HG03039 (cell line): ENCODE results near the gene MEAF6.

ENCODE experiments used
- ATAC-seq: cut with Tn5 transposase; IDR thresholded peaks from one replicate; pipeline ENCODE4 v1.9.1; 2021; ENCODE audit warnings: mild to moderate bottlenecking, moderate library complexity; ENCODE audit not compliant: unreplicated experiment

MEAF6 gene

GRCh38 chr1:37474697-37475379 lies 39.7 kb downstream of the MEAF6 start:
- ATAC-seq: peak; percentile 8

- ATAC-seq: peak; percentile 53
Observed at GRCh38 chr1:37474046-37474696, 40.4 kb downstream of the MEAF6 start, which contains the start of gene ZC3H12A. ZC3H12A (plus strand) TSS chr1:37474580; CDS start chr1:37475497, 917 bp downstream.

GRCh38 chr1:37473431-37474045 lies 41.0 kb downstream of the MEAF6 start:
- no peak for ATAC-seq

GRCh38 chr1:37472994-37473393 lies 41.6 kb downstream of the MEAF6 start:
- ATAC-seq: no peak

DNA sequence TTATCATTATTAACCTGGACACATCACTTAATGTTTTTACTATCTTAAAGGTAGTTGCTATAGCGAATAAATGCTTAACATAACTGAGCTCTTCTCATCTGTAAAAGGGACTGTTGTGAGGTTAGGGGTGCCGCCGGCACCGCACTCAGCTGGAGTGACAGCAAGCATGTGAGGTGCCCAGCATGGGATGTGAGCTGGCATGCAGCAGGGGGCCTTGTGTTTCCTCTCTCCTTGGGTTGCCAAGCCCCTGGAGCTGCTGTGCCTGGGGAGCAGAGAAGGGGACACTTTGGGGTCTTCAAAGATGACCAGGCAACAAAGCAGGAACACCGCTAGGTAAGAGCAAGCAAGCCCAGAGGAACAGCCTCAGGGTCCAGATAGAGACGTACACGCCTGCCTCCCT lies 42.3 kb downstream of the MEAF6 start:
- no peak for ATAC-seq

- no peak for ATAC-seq
Observed at GRCh38 chr1:37471345-37472231, 43.0 kb downstream of the MEAF6 start.

DNA sequence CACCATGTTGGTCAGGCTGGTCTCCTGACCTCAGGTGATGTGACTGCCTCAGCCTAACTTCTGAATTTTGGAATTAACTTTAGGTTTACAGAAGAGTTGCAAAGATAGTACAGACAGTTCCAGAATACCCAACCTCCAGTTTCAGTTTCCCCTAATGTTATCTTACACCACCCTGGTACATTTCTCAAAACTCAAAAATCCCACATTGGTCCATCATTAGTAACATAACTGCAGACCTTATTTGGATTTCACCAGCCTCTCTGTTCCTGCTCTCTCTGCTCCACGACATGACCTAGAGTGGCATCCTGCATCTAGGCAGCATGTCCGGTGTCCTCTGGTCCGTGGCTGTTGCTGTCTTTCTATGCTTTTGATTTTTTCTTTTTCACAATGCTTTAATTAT lies 45.2 kb downstream of the MEAF6 start:
- ATAC-seq: no peak

DNA sequence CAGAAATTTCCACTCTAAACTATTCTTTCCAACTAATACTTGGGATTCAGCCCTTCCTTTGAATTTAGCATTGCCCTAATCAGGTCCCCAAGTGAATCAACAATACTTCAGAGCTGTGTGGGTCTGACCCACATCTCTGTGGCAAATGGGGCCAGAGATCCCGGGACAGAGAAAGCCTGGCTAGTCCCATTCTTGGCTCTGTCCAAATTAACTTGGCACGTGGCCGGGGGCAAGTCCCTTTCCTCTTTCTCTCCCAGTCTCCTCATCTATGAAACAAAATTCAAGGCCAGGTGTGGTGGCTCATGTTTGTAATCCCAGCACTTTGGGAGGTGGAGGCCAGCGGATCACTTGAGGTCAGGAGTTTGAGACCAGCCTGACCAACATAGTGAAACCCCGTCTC lies 46.5 kb downstream of the MEAF6 start:
- no peak for ATAC-seq

- no peak for ATAC-seq
Observed at GRCh38 chr1:37465593-37466517, 48.7 kb downstream of the MEAF6 start.

DNA sequence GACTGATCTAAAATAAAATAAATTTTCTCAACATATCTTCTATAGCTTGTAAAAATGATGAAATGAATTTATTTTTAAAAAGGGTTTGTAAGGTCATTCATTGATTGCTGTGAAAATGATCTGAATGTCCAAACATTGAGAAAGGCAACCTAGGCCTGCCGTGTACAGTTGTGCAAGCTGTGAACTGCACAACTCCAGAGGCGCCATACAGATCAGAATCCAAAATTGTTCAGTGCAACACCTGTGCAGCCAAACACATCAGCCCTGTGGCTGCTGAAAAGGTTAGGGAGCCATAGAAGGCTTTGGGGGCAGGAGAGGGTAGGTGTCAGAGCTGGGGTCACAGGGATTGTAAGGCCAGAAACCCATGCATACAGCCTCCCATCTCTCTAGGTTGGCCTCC lies 50.1 kb downstream of the MEAF6 start:
- ATAC-seq: no peak

GRCh38 chr1:37461698-37462436 lies 52.7 kb downstream of the MEAF6 start:
- no peak for ATAC-seq

- ATAC-seq: no peak
Observed at GRCh38 chr1:37458551-37458950, 56.0 kb downstream of the MEAF6 start.

DNA sequence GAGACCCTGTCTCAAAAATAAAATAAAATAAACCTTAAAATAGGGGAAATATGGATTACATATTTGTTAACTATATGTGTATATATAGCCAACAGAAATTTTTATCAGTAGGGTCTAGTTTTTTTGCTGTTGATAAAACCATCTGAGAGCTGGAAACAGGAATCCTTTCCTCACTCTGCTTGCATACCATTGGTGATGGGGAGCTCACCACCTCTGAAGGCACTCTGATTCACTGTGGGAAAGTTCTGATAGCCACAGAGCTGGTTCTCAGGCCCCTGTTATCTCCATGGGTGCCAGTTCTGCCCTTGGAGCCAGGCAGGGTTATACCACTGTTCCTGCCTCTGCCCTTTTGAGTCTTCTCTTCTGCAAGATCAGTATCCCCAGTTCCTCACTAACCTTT lies 58.0 kb downstream of the MEAF6 start:
- no peak for ATAC-seq

- ATAC-seq: no peak
Observed at GRCh38 chr1:37455516-37455915, 59.0 kb downstream of the MEAF6 start.

DNA sequence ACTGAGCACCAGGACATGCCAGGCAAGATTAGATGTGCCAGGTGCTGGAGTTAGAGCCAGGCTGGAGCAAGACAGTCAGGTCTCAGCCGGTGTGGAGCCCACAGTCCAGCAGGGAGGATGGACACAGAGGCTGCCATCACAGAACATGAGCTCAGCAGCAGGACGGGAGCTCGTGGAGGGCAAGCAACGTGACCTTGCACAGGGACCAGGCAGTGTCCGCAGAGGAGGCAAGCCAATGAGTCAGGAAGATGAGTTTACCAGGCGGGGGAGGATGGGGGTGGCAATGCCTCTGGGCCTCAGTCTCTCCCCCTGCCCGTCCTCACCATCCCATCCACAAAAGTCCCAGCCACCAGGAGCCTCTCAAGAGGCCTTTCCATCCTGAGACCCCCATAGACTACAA lies 60.9 kb downstream of the MEAF6 start:
- no peak for ATAC-seq

- ATAC-seq: no peak
Observed at GRCh38 chr1:37452416-37452815, 62.1 kb downstream of the MEAF6 start.

- no peak for ATAC-seq
Observed at GRCh38 chr1:37449936-37450335, 64.6 kb downstream of the MEAF6 start.

DNA sequence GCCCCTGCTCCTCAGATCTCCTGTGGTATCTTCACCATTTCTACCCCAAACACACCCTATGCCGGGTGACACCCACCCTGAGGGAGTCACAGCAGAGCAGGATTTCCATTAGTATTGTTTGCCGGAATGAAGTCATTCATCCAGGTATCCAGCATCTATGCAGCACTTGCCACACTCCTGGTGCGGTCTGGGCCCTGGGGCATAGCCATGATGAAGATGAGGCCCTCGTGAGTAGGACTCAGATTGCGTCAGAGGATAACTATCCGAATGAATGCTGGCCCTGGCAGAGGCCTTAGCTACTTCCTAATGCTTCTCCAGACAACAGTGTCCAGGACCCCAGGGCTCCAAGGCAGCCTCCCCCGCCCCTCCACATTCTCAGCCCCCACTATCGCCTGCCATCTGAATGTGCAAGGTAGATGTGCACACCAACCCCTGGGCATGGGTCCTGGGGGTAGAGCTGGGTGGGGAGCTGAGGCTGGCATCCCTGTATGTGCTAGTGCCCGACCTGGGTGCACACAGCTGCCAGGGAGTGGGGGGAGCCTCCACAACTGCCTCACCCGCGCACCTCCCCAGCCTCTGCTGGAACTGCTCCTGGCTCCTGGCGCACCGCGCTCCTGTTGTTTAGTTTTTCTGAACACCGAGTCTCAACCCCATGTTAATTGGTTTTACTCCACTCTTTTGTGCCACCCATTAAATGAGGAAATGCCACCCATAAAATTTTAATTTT lies 65.7 kb downstream of the MEAF6 start:
- no peak for ATAC-seq

GRCh38 chr1:37448185-37448584 lies 66.4 kb downstream of the MEAF6 start:
- ATAC-seq: no peak
